Hepatocyte (in vitro differentiated cells): ENCODE results near the gene TXNDC11. TPM values are rescaled to one million over a fixed set of nuclear protein-coding genes. Genes with fewer than 3 reads are reported as not detected.

Experiments
- DNase-seq: peaks from one replicate; pipeline ENCODE4 v3.0.0-alpha.2; 2016; ENCODE audit warnings: low spot score
- H2AFZ ChIP-seq: fragments of 200-600 bp; sonication (generic); 2 replicates; pipeline ENCODE4 v1.6.0; 2016; ENCODE audit warnings: antibody characterized with exemption, mild to moderate bottlenecking
- H3K27ac ChIP-seq: fragments of 200-600 bp; sonication (generic); 2 replicates; pipeline ENCODE4 v1.5.1; 2016; ENCODE audit warnings: mild to moderate bottlenecking
- H3K27me3 ChIP-seq: fragments of 200-600 bp; sonication (generic); 2 replicates; pipeline ENCODE4 v1.6.1; 2016
- H3K36me3 ChIP-seq: fragments of 200-600 bp; sonication (generic); replicated peaks from 2 replicates; pipeline ENCODE4 v1.5.1; 2016; ENCODE audit warnings: low read depth; ENCODE audit not compliant: insufficient read depth
- H3K4me1 ChIP-seq: fragments of 200-600 bp; sonication (generic); 2 replicates; pipeline ENCODE4 v1.5.1; 2016; ENCODE audit warnings: mild to moderate bottlenecking, moderate library complexity; ENCODE audit not compliant: insufficient read depth
- H3K4me2 ChIP-seq: fragments of 200-600 bp; sonication (generic); 2 replicates; pipeline ENCODE4 v1.6.0; 2016
- H3K4me3 ChIP-seq: fragments of 200-600 bp; sonication (generic); 2 replicates; pipeline ENCODE4 v1.5.1; 2016; ENCODE audit warnings: mild to moderate bottlenecking
- H3K79me2 ChIP-seq: fragments of 200-600 bp; sonication (generic); 2 replicates; pipeline ENCODE4 v1.6.0; 2017; ENCODE audit warnings: mild to moderate bottlenecking
- H3K9me2 ChIP-seq: fragments of 200-600 bp; sonication (generic); replicated peaks from 2 replicates; pipeline ENCODE4 v1.6.0; 2017; ENCODE audit warnings: mild to moderate bottlenecking; ENCODE audit not compliant: insufficient read depth
- H3K9me3 ChIP-seq: fragments of 200-600 bp; sonication (generic); 2 replicates; pipeline ENCODE4 v1.5.1; 2016; ENCODE audit warnings: low read depth, mild to moderate bottlenecking
- H4K20me1 ChIP-seq: fragments of 200-600 bp; sonication (generic); 2 replicates; pipeline ENCODE4 v1.6.0; 2016; ENCODE audit warnings: mild to moderate bottlenecking; ENCODE audit not compliant: insufficient read depth, poor library complexity, severe bottlenecking
- EZH2 ChIP-seq: fragments of 200-600 bp; sonication (generic); IDR thresholded peaks from 2 replicates; pipeline ENCODE4 v1.6.1; 2016; ENCODE audit warnings: antibody characterized with exemption, mild to moderate bottlenecking, borderline replicate concordance
- EZH2phosphoT487 ChIP-seq: fragments of 200-600 bp; sonication (generic); IDR thresholded peaks from one replicate; pipeline ENCODE4 v1.6.1; 2018; ENCODE audit warnings: antibody characterized with exemption, mild to moderate bottlenecking, low read depth, moderate library complexity; ENCODE audit not compliant: unreplicated experiment, severe bottlenecking
- WGBS: methylation state at CpG from one replicate; pipeline ENCODE4 v1.1.6; 2016; ENCODE audit warnings: low lambda C conversion rate; ENCODE audit errors: missing lambda C conversion rate; 5-methylcytosine and 5-hydroxymethylcytosine counted together
- polyA plus RNA-seq: library from polyadenylated mRNA; unstranded; fragments of >200 nt; fragmentation: Nextera tagmentation; extraction: Ambion mirVana; gene quantifications from 2 replicates; pipeline ENCODE4 v1.2.1, GENCODE V29; 2016
- total RNA-seq: library from RNA; depleted of rRNA; stranded (reverse); fragments of >200 nt; gene quantifications from 2 replicates; pipeline ENCODE4 v1.2.3, GENCODE V29; 2014
- TF ChIP-seq, protein P1 (sequence below): fragments of 200-600 bp; sonication (generic); IDR thresholded peaks from 2 replicates; pipeline ENCODE4 v1.5.1; 2016; ENCODE audit warnings: antibody characterized with exemption, mild to moderate bottlenecking; ENCODE audit not compliant: poor library complexity

Gene TXNDC11
- total and polyA plus RNA-seq, 2 experiments from 2014 or later: 58.5 to 59.4 TPM

DNA sequence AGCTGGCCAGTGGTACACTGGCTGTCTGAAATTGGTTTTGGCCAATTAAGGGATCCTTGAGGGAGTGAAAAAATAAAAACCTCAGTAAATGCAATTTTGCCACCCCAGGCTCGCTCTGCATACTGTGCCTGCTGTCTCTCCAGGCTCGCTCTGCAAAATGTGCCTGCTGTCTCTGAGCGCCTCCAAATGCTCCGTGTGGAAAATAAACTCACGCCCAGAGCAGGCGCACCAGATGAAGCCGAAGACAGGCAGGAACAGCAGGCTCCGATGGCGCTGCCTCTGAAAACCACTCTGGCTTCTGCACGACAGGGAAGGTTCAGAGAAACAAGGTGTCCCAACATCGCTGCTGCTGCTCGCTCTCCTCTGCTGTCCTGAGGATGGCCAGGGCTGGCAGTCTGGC lies 45.3 kb downstream of the TXNDC11 start:
- Histone ChIP-seq H3K4me2 (no peak overlapping the region), H3K79me2 (peaks cover 36% of the 10 kb centered on the region), H4K20me1 (peaks cover 22% of the 10 kb centered on the region), H2AFZ (no peak overlapping the region), H3K27me3 (no peaks in the 10 kb centered on the region), H3K9me2 (no peaks in the 10 kb centered on the region), H3K4me3 (no peak overlapping the region), H3K27ac (no peak overlapping the region), H3K9me3 (no peaks in the 10 kb centered on the region), H3K36me3 (no peaks in the 10 kb centered on the region), H3K4me1 (peaks cover 11% of the 10 kb centered on the region)
- WGBS: 97% methylated on average over 12 of the region's 12 CpGs
- DNase-seq: no peak
- TF ChIP-seq, protein P1, sequence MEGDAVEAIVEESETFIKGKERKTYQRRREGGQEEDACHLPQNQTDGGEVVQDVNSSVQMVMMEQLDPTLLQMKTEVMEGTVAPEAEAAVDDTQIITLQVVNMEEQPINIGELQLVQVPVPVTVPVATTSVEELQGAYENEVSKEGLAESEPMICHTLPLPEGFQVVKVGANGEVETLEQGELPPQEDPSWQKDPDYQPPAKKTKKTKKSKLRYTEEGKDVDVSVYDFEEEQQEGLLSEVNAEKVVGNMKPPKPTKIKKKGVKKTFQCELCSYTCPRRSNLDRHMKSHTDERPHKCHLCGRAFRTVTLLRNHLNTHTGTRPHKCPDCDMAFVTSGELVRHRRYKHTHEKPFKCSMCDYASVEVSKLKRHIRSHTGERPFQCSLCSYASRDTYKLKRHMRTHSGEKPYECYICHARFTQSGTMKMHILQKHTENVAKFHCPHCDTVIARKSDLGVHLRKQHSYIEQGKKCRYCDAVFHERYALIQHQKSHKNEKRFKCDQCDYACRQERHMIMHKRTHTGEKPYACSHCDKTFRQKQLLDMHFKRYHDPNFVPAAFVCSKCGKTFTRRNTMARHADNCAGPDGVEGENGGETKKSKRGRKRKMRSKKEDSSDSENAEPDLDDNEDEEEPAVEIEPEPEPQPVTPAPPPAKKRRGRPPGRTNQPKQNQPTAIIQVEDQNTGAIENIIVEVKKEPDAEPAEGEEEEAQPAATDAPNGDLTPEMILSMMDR: no peak
- TF ChIP-seq EZH2phosphoT487 (no peak), EZH2 (no peak)

DNA sequence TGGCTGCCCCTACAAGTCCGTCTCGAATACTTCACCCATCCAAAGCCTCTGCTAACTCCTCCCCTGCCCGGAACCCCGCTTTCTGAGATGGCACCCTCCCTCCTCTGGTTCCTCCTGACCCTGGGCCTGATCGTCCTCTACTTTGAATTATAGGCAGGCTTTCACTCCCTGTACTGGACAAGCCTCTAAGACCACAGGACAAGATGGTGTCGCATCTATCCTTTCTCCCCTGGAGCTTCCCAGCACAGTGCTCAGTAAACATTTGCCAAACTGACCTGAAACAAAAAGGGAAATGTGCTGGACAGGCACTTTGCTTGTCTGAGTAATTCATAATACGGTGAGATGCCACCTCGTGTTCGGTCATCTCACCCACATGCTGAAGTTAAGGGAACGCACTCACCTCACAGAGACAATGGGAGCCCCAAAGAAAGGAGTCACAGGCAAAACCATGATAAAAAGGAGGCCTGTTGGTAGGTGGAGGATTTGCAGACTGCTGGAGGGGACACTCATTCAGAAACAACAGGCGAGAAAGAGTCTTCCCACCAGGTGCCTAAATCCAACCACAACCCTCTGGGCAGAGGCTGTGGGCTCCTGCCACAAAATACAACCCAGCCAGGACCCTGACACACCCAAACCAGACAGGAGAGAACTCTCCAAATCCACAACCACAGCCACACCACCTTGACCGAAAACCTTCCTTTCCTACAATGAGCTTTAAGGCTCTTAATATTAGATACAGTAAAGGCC lies 46.2 kb downstream of the TXNDC11 start:
- Histone ChIP-seq H4K20me1 (peaks cover 22% of the 10 kb centered on the region), H3K9me3 (no peaks in the 10 kb centered on the region), H3K27ac (no peak overlapping the region), H3K4me3 (no peak overlapping the region), H3K27me3 (no peaks in the 10 kb centered on the region), H3K36me3 (no peaks in the 10 kb centered on the region), H2AFZ (no peak overlapping the region), H3K9me2 (no peaks in the 10 kb centered on the region), H3K4me2 (no peak overlapping the region), H3K4me1 (peaks cover 11% of the 10 kb centered on the region), H3K79me2 (peaks cover 32% of the 10 kb centered on the region)
- WGBS: 99% methylated on average over 12 of the region's 12 CpGs
- TF ChIP-seq, protein P1: no peak
- TF ChIP-seq EZH2phosphoT487 (no peak), EZH2 (no peak)
- no peak for DNase-seq

GRCh38 chr16:11692651-11693050 lies 50.0 kb downstream of the TXNDC11 start:
- H3K9me3 ChIP-seq: no peaks in the 10 kb centered on the region
- no peaks in the 10 kb centered on the region for H3K36me3 ChIP-seq
- DNase-seq: no peak
- no peak overlapping the region for H2AFZ ChIP-seq
- no peak overlapping the region for H3K27ac ChIP-seq
- H3K4me2 ChIP-seq: no peak overlapping the region
- 95% methylated on average over 6 of the region's 6 CpGs for WGBS
- H3K79me2 ChIP-seq: peaks cover 27% of the 10 kb centered on the region
- TF ChIP-seq, protein P1: no peak
- TF ChIP-seq EZH2 (no peak), EZH2phosphoT487 (no peak)
- no peaks in the 10 kb centered on the region for H3K4me1 ChIP-seq
- H3K27me3 ChIP-seq: no peaks in the 10 kb centered on the region
- H3K4me3 ChIP-seq: no peak overlapping the region
- H3K9me2 ChIP-seq: no peaks in the 10 kb centered on the region
- H4K20me1 ChIP-seq: peaks cover 5% of the 10 kb centered on the region
